ENCODE measurements around the gene DDX1.

DNA sequence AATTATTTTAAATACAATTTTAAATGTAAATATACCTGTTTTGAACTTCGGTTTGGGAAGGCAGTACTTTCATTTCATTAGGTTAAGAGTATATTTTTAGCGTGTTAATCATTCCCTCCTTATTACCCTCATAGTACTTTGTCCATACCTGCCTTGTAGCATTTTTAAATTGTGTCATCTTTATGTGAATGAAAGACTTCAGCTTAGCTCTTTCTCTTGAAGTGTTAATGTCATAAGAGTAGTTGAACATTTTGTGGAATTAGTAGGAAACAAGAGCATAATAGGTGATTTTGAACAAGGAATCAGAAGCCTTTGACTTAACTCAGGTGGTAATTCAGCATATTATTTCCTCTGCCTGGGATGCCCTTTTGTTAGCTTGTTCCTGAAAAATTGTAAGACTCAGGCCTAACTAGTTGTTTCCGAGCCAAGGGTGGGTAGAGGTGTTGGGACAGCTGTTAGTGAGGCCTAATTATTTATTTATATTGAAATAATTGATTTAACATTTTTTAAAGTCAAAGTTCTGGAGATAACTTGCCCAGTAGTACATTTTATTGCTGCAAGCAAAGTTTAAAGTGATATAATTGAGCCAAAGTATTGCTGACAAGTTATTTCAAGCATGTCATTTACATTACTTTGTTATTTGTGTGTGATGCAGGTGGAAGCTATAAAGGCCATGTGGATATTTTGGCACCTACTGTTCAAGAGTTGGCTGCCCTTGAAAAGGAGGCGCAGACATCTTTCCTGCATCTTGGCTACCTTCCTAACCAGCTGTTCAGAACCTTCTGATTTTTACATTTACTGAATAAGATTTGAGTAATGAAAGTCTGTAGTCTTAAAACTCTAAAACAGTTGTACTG is 38.7 kb downstream of the DDX1 start:
- TF ChIP-seq, protein P1, sequence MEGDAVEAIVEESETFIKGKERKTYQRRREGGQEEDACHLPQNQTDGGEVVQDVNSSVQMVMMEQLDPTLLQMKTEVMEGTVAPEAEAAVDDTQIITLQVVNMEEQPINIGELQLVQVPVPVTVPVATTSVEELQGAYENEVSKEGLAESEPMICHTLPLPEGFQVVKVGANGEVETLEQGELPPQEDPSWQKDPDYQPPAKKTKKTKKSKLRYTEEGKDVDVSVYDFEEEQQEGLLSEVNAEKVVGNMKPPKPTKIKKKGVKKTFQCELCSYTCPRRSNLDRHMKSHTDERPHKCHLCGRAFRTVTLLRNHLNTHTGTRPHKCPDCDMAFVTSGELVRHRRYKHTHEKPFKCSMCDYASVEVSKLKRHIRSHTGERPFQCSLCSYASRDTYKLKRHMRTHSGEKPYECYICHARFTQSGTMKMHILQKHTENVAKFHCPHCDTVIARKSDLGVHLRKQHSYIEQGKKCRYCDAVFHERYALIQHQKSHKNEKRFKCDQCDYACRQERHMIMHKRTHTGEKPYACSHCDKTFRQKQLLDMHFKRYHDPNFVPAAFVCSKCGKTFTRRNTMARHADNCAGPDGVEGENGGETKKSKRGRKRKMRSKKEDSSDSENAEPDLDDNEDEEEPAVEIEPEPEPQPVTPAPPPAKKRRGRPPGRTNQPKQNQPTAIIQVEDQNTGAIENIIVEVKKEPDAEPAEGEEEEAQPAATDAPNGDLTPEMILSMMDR (conservative IDR thresholded peaks at IDR 0.05; ENCODE audit: low read depth in 2 of 2) = no peak
- TF ChIP-seq, protein P2, sequence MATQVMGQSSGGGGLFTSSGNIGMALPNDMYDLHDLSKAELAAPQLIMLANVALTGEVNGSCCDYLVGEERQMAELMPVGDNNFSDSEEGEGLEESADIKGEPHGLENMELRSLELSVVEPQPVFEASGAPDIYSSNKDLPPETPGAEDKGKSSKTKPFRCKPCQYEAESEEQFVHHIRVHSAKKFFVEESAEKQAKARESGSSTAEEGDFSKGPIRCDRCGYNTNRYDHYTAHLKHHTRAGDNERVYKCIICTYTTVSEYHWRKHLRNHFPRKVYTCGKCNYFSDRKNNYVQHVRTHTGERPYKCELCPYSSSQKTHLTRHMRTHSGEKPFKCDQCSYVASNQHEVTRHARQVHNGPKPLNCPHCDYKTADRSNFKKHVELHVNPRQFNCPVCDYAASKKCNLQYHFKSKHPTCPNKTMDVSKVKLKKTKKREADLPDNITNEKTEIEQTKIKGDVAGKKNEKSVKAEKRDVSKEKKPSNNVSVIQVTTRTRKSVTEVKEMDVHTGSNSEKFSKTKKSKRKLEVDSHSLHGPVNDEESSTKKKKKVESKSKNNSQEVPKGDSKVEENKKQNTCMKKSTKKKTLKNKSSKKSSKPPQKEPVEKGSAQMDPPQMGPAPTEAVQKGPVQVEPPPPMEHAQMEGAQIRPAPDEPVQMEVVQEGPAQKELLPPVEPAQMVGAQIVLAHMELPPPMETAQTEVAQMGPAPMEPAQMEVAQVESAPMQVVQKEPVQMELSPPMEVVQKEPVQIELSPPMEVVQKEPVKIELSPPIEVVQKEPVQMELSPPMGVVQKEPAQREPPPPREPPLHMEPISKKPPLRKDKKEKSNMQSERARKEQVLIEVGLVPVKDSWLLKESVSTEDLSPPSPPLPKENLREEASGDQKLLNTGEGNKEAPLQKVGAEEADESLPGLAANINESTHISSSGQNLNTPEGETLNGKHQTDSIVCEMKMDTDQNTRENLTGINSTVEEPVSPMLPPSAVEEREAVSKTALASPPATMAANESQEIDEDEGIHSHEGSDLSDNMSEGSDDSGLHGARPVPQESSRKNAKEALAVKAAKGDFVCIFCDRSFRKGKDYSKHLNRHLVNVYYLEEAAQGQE (IDR thresholded peaks at IDR 0.05; ENCODE audit: unreplicated experiment) = no peak
- TF ChIP-seq STAT1 (IDR thresholded peaks at IDR 0.05; ENCODE audit: unreplicated experiment) = no peak
- TF ChIP-seq EZH2 (IDR thresholded peaks at IDR 0.05; ENCODE audit: low read depth, unreplicated experiment) = no peak
- TF ChIP-seq ZNF331 (CRISPR knock-in tag; IDR thresholded peaks at IDR 0.05; ENCODE audit: low read depth) = no peak
- no peak for TF ChIP-seq CREB1 (CRISPR knock-in tag; IDR thresholded peaks at IDR 0.05; ENCODE audit: low read depth)
- no peak for TF ChIP-seq EZH2phosphoT487 (IDR thresholded peaks at IDR 0.05; ENCODE audit: unreplicated experiment)
- TF ChIP-seq POLR2AphosphoS5 (IDR thresholded peaks at IDR 0.05; ENCODE audit: low read depth) = no peak
- no peak for TF ChIP-seq JUNB (IDR thresholded peaks at IDR 0.05; ENCODE audit: unreplicated experiment)

All from GM23338 (cell line).